Right lobe of liver (tissue), 4 donors: ENCODE data around the gene FGR.

Experiments
- CTCF ChIP-seq, 4 donors: fragments of 200-600 bp in 3 of 4; fragments of 450-650 bp in 1 of 4; IDR thresholded peaks; one replicate each; pipeline versions ENCODE4 v1.5.1 to v1.8.0; 2016 to 2022; ENCODE audit warnings: antibody characterized with exemption in 4 of 4, mild to moderate bottlenecking in 2 of 4
- POLR2A ChIP-seq: fragments of 450-650 bp; IDR thresholded peaks from one replicate; pipeline ENCODE4 v1.6.1; 2017; ENCODE audit warnings: antibody characterized with exemption, mild to moderate bottlenecking
- donor health status: DM: no; HTN: no; CAD: no.
- donor health status: DM: no; HTN: no; CAD: no.
- donor health status: DM: no; HTN: yes; CAD: no.

- TF ChIP-seq CTCF (IDR thresholded peaks at IDR 0.05) (peak; percentile 62 to 75 (median 66)), POLR2A (no peak)
These were observed 8.8 kb upstream of the FGR start for GRCh38 chr1:27643600-27644368.
